ENCODE measurements around the gene CUX1.

The CUX1 gene

GRCh38 chr7:102154425-102154824 lies 337.0 kb downstream of the CUX1 start:
- DNase-seq (ENCODE audit: insufficient read length) (no peak), FAIRE-seq (no peak)
- TF ChIP-seq POLR2AphosphoS5 (IDR thresholded peaks at IDR 0.05; ENCODE audit: low read depth, low read length) (no peak), POLR2A (IDR thresholded peaks at IDR 0.05; ENCODE audit: low read depth, low read length) (no peak), TAF1 (IDR thresholded peaks at IDR 0.05; ENCODE audit: borderline replicate concordance, low read depth, low read length) (no peak)

GRCh38 chr7:102155821-102156441 lies 338.5 kb downstream of the CUX1 start:
- FAIRE-seq (no peak), DNase-seq (ENCODE audit: insufficient read length) (no peak)
- TF ChIP-seq POLR2A (IDR thresholded peaks at IDR 0.05; ENCODE audit: low read depth, low read length) (no peak), POLR2AphosphoS5 (IDR thresholded peaks at IDR 0.05; ENCODE audit: low read depth, low read length) (no peak), TAF1 (IDR thresholded peaks at IDR 0.05; ENCODE audit: borderline replicate concordance, low read depth, low read length) (no peak)

GRCh38 chr7:102156867-102157266 lies 339.4 kb downstream of the CUX1 start:
- DNase-seq (ENCODE audit: insufficient read length) (no peak), FAIRE-seq (no peak)
- TF ChIP-seq POLR2AphosphoS5 (IDR thresholded peaks at IDR 0.05; ENCODE audit: low read depth, low read length) (no peak), TAF1 (IDR thresholded peaks at IDR 0.05; ENCODE audit: borderline replicate concordance, low read depth, low read length) (no peak), POLR2A (IDR thresholded peaks at IDR 0.05; ENCODE audit: low read depth, low read length) (no peak)

- no peak for TF ChIP-seq POLR2AphosphoS5 (IDR thresholded peaks at IDR 0.05; ENCODE audit: low read depth, low read length)
- TF ChIP-seq POLR2A (IDR thresholded peaks at IDR 0.05; ENCODE audit: low read depth, low read length), result no peak
- TF ChIP-seq TAF1 (IDR thresholded peaks at IDR 0.05; ENCODE audit: borderline replicate concordance, low read depth, low read length), result no peak
- no peak for FAIRE-seq
- no peak for DNase-seq (ENCODE audit: insufficient read length)
Observed at GRCh38 chr7:102165136-102165535, 347.7 kb downstream of the CUX1 start.

- FAIRE-seq, result no peak
- TF ChIP-seq POLR2AphosphoS5 (IDR thresholded peaks at IDR 0.05; ENCODE audit: low read depth, low read length) (no peak), POLR2A (IDR thresholded peaks at IDR 0.05; ENCODE audit: low read depth, low read length) (no peak), TAF1 (IDR thresholded peaks at IDR 0.05; ENCODE audit: borderline replicate concordance, low read depth, low read length) (no peak)
- no peak for DNase-seq (ENCODE audit: insufficient read length)
Observed at GRCh38 chr7:102167254-102167653, 349.8 kb downstream of the CUX1 start.

- no peak for TF ChIP-seq POLR2AphosphoS5 (IDR thresholded peaks at IDR 0.05; ENCODE audit: low read depth, low read length)
- TF ChIP-seq POLR2A (IDR thresholded peaks at IDR 0.05; ENCODE audit: low read depth, low read length), result no peak
- FAIRE-seq (no peak), DNase-seq (ENCODE audit: insufficient read length) (no peak)
Observed at GRCh38 chr7:102169651-102170392, 352.4 kb downstream of the CUX1 start.

- TF ChIP-seq POLR2A (IDR thresholded peaks at IDR 0.05; ENCODE audit: low read depth, low read length), result no peak
- no peak for TF ChIP-seq TAF1 (IDR thresholded peaks at IDR 0.05; ENCODE audit: borderline replicate concordance, low read depth, low read length)
- no peak for TF ChIP-seq POLR2AphosphoS5 (IDR thresholded peaks at IDR 0.05; ENCODE audit: low read depth, low read length)
- DNase-seq (ENCODE audit: insufficient read length) (no peak), FAIRE-seq (no peak)
Observed at GRCh38 chr7:102170393-102170970, 353.1 kb downstream of the CUX1 start.

GRCh38 chr7:102173669-102174068 lies 356.2 kb downstream of the CUX1 start:
- no peak for DNase-seq (ENCODE audit: insufficient read length)
- no peak for FAIRE-seq
- no peak for TF ChIP-seq POLR2A (IDR thresholded peaks at IDR 0.05; ENCODE audit: low read depth, low read length)
- TF ChIP-seq TAF1 (IDR thresholded peaks at IDR 0.05; ENCODE audit: borderline replicate concordance, low read depth, low read length), result no peak
- no peak for TF ChIP-seq POLR2AphosphoS5 (IDR thresholded peaks at IDR 0.05; ENCODE audit: low read depth, low read length)

GRCh38 chr7:102175423-102176170 lies 358.2 kb downstream of the CUX1 start:
- TF ChIP-seq POLR2AphosphoS5 (IDR thresholded peaks at IDR 0.05; ENCODE audit: low read depth, low read length), result no peak
- no peak for TF ChIP-seq POLR2A (IDR thresholded peaks at IDR 0.05; ENCODE audit: low read depth, low read length)
- no peak for TF ChIP-seq TAF1 (IDR thresholded peaks at IDR 0.05; ENCODE audit: borderline replicate concordance, low read depth, low read length)
- no peak for FAIRE-seq
- no peak for DNase-seq (ENCODE audit: insufficient read length)

GRCh38 chr7:102178410-102178809 lies 361.0 kb downstream of the CUX1 start:
- FAIRE-seq, result no peak
- TF ChIP-seq POLR2AphosphoS5 (IDR thresholded peaks at IDR 0.05; ENCODE audit: low read depth, low read length), result no peak
- TF ChIP-seq POLR2A (IDR thresholded peaks at IDR 0.05; ENCODE audit: low read depth, low read length), result no peak
- TF ChIP-seq TAF1 (IDR thresholded peaks at IDR 0.05; ENCODE audit: borderline replicate concordance, low read depth, low read length), result no peak
- DNase-seq (ENCODE audit: insufficient read length), result no peak

- no peak for FAIRE-seq
- TF ChIP-seq POLR2AphosphoS5 (IDR thresholded peaks at IDR 0.05; ENCODE audit: low read depth, low read length) (no peak), TAF1 (IDR thresholded peaks at IDR 0.05; ENCODE audit: borderline replicate concordance, low read depth, low read length) (no peak), POLR2A (IDR thresholded peaks at IDR 0.05; ENCODE audit: low read depth, low read length) (no peak)
Observed at GRCh38 chr7:102180727-102181126, 363.3 kb downstream of the CUX1 start.

More at GRCh38 chr7:102180727-102181126, 363.3 kb downstream of the CUX1 start:
- no peak for DNase-seq (ENCODE audit: insufficient read length)

Data from GM12892 (cell line).